Calu3 (cell line): ENCODE results near the gene SHBG. TPM values are rescaled to one million over a fixed set of nuclear protein-coding genes. Genes with fewer than 3 reads are reported as not detected.

Experiments used
- BruUV-seq: library from RNA; stranded (reverse); fragments of 400-500 nt; replicated peaks from 2 replicates; lab custom pipeline; 2021; lab: Mats Ljungman, UMichigan
- CTCF ChIA-PET: fragments of 300-600 bp; sonication (Branson Sonifier 250); formaldehyde crosslinking; loops from one replicate; lab custom pipeline; 2022; ENCODE audit warnings: antibody characterized with exemption; lab: Charles Lee
- DNase-seq: peaks from one replicate; pipeline ENCODE4 v3.0.0; 2022
- H3K27ac Mint-ChIP-seq: one replicate; pipeline ENCODE4 v1.8.0; 2022; ENCODE audit warnings: mixed read lengths; ENCODE audit not compliant: unreplicated experiment
- H3K27me3 Mint-ChIP-seq: one replicate; pipeline ENCODE4 v1.8.0; 2022; ENCODE audit warnings: mixed read lengths; ENCODE audit not compliant: unreplicated experiment
- H3K36me3 Mint-ChIP-seq: one replicate; pipeline ENCODE4 v1.8.0; 2022; ENCODE audit warnings: mild to moderate bottlenecking, moderate library complexity, mixed read lengths; ENCODE audit not compliant: insufficient read depth, unreplicated experiment
- H3K4me1 Mint-ChIP-seq: one replicate; pipeline ENCODE4 v1.8.0; 2022; ENCODE audit warnings: mild to moderate bottlenecking, low read depth, mixed read lengths; ENCODE audit not compliant: unreplicated experiment
- H3K4me3 Mint-ChIP-seq: one replicate; pipeline ENCODE4 v1.8.0; 2022; ENCODE audit warnings: mild to moderate bottlenecking, low read depth, moderate library complexity, mixed read lengths; ENCODE audit not compliant: unreplicated experiment
- H3K9me3 Mint-ChIP-seq: one replicate; pipeline ENCODE4 v1.8.0; 2022; ENCODE audit warnings: low read depth, mixed read lengths; ENCODE audit not compliant: unreplicated experiment
- intact Hi-C: fragments of 100-400 bp; cut with micrococcal nuclease; formaldehyde crosslinking; loops from one replicate; pipeline ENCODE4 v1.10.0; 2022; ENCODE audit not compliant: unreplicated experiment
- total RNA-seq: library from RNA; stranded (reverse); gene quantifications from 2 replicates; pipeline ENCODE4 v1.2.3, GENCODE V29; 2022
- TF ChIP-seq, protein P1 (sequence below): fragments of 200-600 bp; IDR thresholded peaks from one replicate; pipeline ENCODE4 v1.8.0; 2022; ENCODE audit warnings: antibody characterized with exemption; ENCODE audit not compliant: unreplicated experiment

Gene SHBG
- total RNA-seq, 1 experiment from 2014 or later: not detected

DNA sequence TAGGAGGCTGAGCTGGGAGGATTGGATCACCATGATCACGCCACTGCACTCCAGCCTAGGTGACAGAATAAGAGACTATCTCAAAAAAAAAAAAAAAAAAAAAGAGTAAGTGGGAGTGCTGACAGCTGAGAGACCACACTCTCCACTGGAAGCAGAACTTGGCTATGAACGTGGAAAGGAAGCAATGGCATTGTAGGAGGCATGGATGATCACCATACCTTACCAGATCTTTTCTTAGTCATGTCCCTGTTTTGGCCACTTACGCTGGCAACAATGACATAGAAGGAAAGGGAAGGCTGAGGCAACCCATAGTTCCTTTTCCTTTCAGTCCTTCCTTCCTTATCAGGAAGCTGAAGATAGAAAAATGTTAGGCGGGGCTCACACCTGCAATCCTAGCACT is 17.1 kb downstream of the SHBG start:
- no TSS peak for BruUV-seq
- Mint-ChIP-seq H3K27ac (no peak overlapping the region), H3K4me1 (peaks cover 16% of the 10 kb centered on the region), H3K36me3 (no peaks in the 10 kb centered on the region), H3K4me3 (no peak overlapping the region), H3K27me3 (peaks cover 47% of the 10 kb centered on the region), H3K9me3 (no peaks in the 10 kb centered on the region)
- CTCF ChIA-PET: interaction anchor here (0.7 kb wide), 1 partner anchor 32 kb away, joined by 3 read pairs; no protein-coding TSS in a partner anchor
- TF ChIP-seq, protein P1, sequence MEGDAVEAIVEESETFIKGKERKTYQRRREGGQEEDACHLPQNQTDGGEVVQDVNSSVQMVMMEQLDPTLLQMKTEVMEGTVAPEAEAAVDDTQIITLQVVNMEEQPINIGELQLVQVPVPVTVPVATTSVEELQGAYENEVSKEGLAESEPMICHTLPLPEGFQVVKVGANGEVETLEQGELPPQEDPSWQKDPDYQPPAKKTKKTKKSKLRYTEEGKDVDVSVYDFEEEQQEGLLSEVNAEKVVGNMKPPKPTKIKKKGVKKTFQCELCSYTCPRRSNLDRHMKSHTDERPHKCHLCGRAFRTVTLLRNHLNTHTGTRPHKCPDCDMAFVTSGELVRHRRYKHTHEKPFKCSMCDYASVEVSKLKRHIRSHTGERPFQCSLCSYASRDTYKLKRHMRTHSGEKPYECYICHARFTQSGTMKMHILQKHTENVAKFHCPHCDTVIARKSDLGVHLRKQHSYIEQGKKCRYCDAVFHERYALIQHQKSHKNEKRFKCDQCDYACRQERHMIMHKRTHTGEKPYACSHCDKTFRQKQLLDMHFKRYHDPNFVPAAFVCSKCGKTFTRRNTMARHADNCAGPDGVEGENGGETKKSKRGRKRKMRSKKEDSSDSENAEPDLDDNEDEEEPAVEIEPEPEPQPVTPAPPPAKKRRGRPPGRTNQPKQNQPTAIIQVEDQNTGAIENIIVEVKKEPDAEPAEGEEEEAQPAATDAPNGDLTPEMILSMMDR: no peak
- no peak for DNase-seq
- intact Hi-C loops: no loop called here

- Mint-ChIP-seq H3K27me3 (peaks cover 83% of the 10 kb centered on the region), H3K4me1 (peaks cover 16% of the 10 kb centered on the region), H3K4me3 (peak within 1 kb of the TSS; percentile 68), H3K36me3 (no peaks in the 10 kb centered on the region), H3K27ac (no peak within 1 kb of the TSS), H3K9me3 (no peaks in the 10 kb centered on the region)
- CTCF ChIA-PET: interaction anchor here (0.6 to 0.9 kb wide), 4 partner anchors 9 to 37 kb away, joined by 3 to 6 read pairs (median 4); partner anchors contain the start of gene FXR2
- TF ChIP-seq, protein P1: no peak
- DNase-seq: peak; percentile 24
- intact Hi-C loops: no loop called here
- BruUV-seq: no TSS peak
These were observed 20.7 kb downstream of the SHBG start, which contains the start of gene ATP1B2 for GRCh38 chr17:7650509-7651096. ATP1B2 (plus strand) TSS chr17:7650926; CDS start chr17:7651519, 593 bp downstream.

DNA sequence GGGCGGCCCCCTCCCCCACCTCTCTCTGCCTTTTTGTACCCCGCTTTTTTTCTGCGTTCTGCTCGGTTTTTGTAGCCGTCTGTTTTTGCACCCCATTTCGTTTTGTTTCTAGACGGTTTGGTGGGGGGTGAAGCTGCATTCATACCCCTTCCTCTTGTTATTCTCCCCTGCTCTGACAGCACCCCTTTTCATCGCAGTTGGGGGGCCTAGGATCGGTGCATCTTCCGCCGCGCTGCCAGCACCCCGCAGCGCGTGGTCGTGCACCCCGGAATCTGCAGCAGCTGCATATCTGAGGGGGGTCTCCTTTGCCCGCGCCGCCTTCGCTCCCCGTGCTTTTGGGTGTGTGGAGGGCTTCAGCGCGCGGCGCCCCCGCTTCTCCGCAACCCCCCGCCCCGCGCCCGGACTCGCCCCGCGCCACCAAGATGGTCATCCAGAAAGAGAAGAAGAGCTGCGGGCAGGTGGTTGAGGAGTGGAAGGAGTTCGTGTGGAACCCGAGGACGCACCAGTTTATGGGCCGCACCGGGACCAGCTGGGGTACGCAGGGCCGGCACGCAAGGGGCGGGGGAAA is 21.2 kb downstream of the SHBG start:
- no peak for DNase-seq
- Mint-ChIP-seq H3K27me3 (peaks cover 86% of the 10 kb centered on the region), H3K4me1 (peaks cover 16% of the 10 kb centered on the region), H3K36me3 (no peaks in the 10 kb centered on the region), H3K9me3 (no peaks in the 10 kb centered on the region), H3K4me3 (peak overlapping the region; percentile 68), H3K27ac (no peak overlapping the region)
- BruUV-seq: no TSS peak
- intact Hi-C loops: no loop called here
- TF ChIP-seq, protein P1: no peak
- CTCF ChIA-PET: interaction anchor here (0.6 to 0.9 kb wide), 4 partner anchors 13 to 120 kb away, joined by 3 to 6 read pairs (median 4); partner anchors contain the start of gene FXR2

GRCh38 chr17:7651665-7652387 is 21.9 kb downstream of the SHBG start:
- intact Hi-C loops: no loop called here
- no peak for DNase-seq
- Mint-ChIP-seq H3K36me3 (no peaks in the 10 kb centered on the region), H3K4me1 (peaks cover 16% of the 10 kb centered on the region), H3K27me3 (peaks cover 86% of the 10 kb centered on the region), H3K27ac (no peak overlapping the region), H3K4me3 (no peak overlapping the region), H3K9me3 (no peaks in the 10 kb centered on the region)
- BruUV-seq: no TSS peak
- TF ChIP-seq, protein P1: no peak
- CTCF ChIA-PET: interaction anchor here (0.7 kb wide), 1 partner anchor 119 kb away, joined by 3 read pairs; no protein-coding TSS in a partner anchor
